NT2/D1 (cell line): Measurements from ENCODE around the gene RSPH10B2.
"Not testable (repeated sequence)": the region's sequence is repeated elsewhere in the genome, so short reads cannot be mapped to it uniquely, and the experiment has no call there.

Source experiments
- SUZ12 ChIP-seq: IDR thresholded peaks from 2 replicates; pipeline ENCODE4 v1.6.1; 2011; ENCODE audit not compliant: insufficient read length, insufficient read depth; ENCODE audit errors: extremely low read depth
- YY1 ChIP-seq: IDR thresholded peaks from 2 replicates; pipeline ENCODE4 v1.6.1; 2011; ENCODE audit not compliant: insufficient read length, insufficient read depth
- ZNF274 ChIP-seq: IDR thresholded peaks from 2 replicates; pipeline ENCODE4 v1.6.1; 2011; ENCODE audit warnings: mild to moderate bottlenecking, low read depth, low read length

DNA sequence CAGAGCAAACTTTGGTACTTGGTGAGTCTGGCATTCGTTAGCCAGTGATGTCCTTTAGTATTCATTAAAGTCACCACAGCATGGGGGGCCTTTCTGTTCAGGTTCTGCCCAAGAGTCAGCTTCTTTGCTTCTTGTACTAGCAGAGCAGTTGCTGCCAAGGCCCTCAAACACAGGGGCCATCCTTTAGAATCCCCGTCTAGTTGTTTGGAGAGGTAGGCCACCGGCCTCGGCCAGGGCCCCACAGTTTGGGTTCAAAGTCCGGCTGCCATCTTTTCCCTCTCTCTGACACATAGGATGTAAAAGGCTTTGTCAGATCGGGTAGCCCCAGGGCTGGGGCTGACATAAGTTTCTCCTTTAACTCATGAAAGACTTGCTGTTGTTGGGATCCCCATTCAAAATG lies 89.8 kb downstream of the RSPH10B2 start:
- TF ChIP-seq YY1, ZNF274, SUZ12: not testable (repeated sequence)
